IPS-20b (cell line): Measurements from ENCODE around the gene DFFB.

Experiments used
- H3K27ac ChIP-seq: one replicate; pipeline ENCODE4 v1.5.1; 2013; ENCODE audit warnings: low read length
- H3K27me3 ChIP-seq: 2 replicates; pipeline ENCODE4 v1.6.1; 2013; ENCODE audit warnings: mild to moderate bottlenecking, low read length, inconsistent platforms; ENCODE audit not compliant: insufficient read depth
- H3K36me3 ChIP-seq: 2 replicates; pipeline ENCODE4 v1.6.1; 2013; ENCODE audit warnings: low read depth, mild to moderate bottlenecking, inconsistent platforms, low read length, moderate library complexity; ENCODE audit not compliant: insufficient read depth
- H3K4me1 ChIP-seq: 2 replicates; pipeline ENCODE4 v1.6.1; 2013; ENCODE audit warnings: mild to moderate bottlenecking, control low read depth, inconsistent platforms, low read length, moderate library complexity; ENCODE audit not compliant: insufficient read depth
- H3K4me3 ChIP-seq: 2 replicates; pipeline ENCODE4 v1.5.1; 2013; ENCODE audit warnings: mild to moderate bottlenecking, low read length, inconsistent platforms
- H3K9ac ChIP-seq: 2 replicates; pipeline ENCODE4 v1.6.1; 2013; ENCODE audit warnings: low read depth, mild to moderate bottlenecking, inconsistent platforms, low read length, moderate library complexity
- H3K9me3 ChIP-seq: 2 replicates; pipeline ENCODE4 v1.6.1; 2013; ENCODE audit warnings: mild to moderate bottlenecking, low read depth, low read length, inconsistent platforms; ENCODE audit not compliant: insufficient read depth

DFFB gene

DNA sequence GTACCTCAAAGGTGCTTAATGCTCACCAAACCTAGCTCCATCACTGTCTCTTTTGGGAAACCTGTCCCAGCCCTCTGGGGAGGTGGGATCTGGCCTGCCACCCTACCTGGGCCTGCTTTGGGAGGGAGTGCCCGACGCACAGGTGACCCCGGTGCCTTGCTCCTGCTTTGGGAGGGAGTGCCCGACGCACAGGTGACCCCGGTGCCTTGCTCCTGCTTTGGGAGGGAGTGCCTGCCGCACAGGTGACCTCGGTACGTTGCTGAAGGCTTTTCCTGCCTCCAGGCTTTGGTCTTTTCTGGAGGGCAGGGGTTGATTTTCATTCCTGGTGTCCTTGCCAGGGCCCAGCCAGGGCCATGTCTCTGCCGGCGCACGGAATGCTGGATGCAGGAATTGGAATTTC, 68.0 kb downstream of the DFFB start:
- Histone ChIP-seq H3K27ac (no peak overlapping the region), H3K36me3 (no peaks in the 10 kb centered on the region), H3K9ac (no peak overlapping the region), H3K9me3 (no peaks in the 10 kb centered on the region), H3K27me3 (no peaks in the 10 kb centered on the region), H3K4me1 (no peaks in the 10 kb centered on the region), H3K4me3 (no peak overlapping the region)

DNA sequence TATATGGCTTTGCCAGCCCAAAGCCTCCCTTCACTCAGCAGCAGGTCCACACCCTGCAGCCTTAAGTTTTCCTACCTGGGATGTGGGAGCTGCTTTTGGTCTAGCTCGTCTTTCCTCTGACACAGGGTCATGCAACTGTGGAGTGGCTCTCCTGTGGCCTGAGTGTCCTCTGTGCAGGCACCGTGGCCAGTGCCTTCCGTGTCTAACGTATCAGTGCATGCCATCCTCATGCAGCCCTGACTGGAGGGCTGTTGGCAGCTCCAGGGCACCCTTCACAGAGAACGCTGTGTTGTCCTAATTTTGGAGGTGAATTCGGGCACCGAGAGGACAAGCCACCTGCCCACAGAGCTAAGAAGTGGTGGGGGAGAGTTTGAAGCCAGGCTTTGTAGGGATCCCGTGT, 68.5 kb downstream of the DFFB start:
- Histone ChIP-seq H3K9me3 (no peaks in the 10 kb centered on the region), H3K27me3 (no peaks in the 10 kb centered on the region), H3K9ac (no peak overlapping the region), H3K4me1 (no peaks in the 10 kb centered on the region), H3K27ac (no peak overlapping the region), H3K4me3 (no peak overlapping the region), H3K36me3 (no peaks in the 10 kb centered on the region)

DNA sequence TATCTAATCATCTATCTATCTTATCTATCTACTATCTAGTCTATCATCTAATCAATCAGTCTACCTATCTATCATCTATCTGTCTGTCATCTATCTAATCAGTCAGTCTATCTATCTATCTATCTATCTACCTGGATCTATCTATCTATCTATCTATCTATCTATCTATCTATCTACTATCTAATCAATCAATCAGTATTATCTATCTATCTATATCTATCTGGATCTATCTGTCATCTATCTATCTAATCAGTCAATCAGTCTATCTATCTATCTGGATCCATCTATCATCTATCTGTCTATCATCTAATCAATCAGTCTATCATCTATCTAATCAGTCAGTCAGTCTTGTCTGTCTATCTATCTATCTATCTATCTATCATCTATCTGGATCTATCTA, 69.7 kb downstream of the DFFB start:
- H3K36me3 ChIP-seq, result no peaks in the 10 kb centered on the region
- no peak overlapping the region for H3K4me3 ChIP-seq
- H3K27ac ChIP-seq, result no peak overlapping the region
- H3K4me1 ChIP-seq, result no peaks in the 10 kb centered on the region
- no peak overlapping the region for H3K9ac ChIP-seq
- no peaks in the 10 kb centered on the region for H3K27me3 ChIP-seq
- no peaks in the 10 kb centered on the region for H3K9me3 ChIP-seq

- Histone ChIP-seq H3K27me3 (no peaks in the 10 kb centered on the region), H3K9me3 (no peaks in the 10 kb centered on the region), H3K4me3 (no peak overlapping the region), H3K4me1 (no peaks in the 10 kb centered on the region), H3K27ac (no peak overlapping the region), H3K9ac (no peak overlapping the region), H3K36me3 (no peaks in the 10 kb centered on the region)
Observed at GRCh38 chr1:3928586-3928985, 71.3 kb downstream of the DFFB start.

- H3K36me3 ChIP-seq, result no peaks in the 10 kb centered on the region
- H3K4me3 ChIP-seq, result no peak overlapping the region
- H3K27me3 ChIP-seq, result no peaks in the 10 kb centered on the region
- no peak overlapping the region for H3K9ac ChIP-seq
- no peak overlapping the region for H3K27ac ChIP-seq
- H3K4me1 ChIP-seq, result no peaks in the 10 kb centered on the region
- H3K9me3 ChIP-seq, result no peaks in the 10 kb centered on the region
Observed at GRCh38 chr1:3929126-3929525, 71.8 kb downstream of the DFFB start.

GRCh38 chr1:3930301-3931006, 73.2 kb downstream of the DFFB start:
- Histone ChIP-seq H3K9me3 (0 out of 2 replicates have a peak, but pooled peaks cover under 1% of the 10 kb centered on the region), H3K27me3 (no peaks in the 10 kb centered on the region), H3K9ac (no peak overlapping the region), H3K27ac (no peak overlapping the region), H3K4me3 (no peak overlapping the region), H3K4me1 (no peaks in the 10 kb centered on the region), H3K36me3 (no peaks in the 10 kb centered on the region)

DNA sequence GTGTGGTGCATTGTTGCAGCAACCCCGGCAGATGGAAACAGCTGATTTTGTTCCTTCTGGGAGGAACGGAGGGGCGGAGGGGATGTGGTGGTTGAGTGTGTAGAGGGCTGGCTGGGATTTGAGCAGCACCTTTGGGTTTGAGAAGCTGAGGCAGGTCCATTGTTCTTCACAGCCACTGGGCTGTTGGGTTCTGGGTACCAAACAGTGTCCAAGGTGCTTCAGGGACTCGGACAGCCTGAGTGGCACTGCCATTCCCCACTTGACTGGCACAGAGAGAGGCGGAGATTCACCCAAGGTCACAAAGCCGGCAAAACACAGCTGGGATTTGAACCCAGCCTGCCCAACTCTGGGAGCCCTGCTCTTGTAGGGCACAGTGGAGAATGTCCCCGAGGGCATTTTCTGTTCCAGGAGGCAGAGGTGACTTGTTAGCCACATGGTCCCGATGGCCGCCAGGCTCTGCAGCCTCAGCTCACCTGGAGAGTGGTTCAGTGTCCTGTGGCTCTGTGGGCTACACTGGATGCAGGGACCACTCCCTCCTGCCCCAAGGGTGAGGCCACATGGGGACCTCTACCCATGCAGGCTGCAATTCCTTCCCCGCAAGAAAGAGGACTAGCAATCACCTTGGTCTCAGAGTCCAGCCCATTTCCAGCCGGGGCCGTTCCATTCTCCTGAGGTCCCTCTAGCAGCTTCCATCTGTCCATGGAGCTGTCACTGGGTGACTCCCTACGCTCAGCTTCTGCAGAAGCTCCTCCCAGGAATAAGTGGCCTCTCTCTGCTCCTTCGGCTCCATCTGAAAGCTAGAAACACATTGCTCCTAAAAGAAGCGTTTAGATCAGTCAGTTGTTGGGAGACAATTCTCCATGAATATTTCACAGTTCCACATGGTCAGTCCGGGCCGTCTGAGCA, 74.0 kb downstream of the DFFB start:
- Histone ChIP-seq H3K27me3 (no peaks in the 10 kb centered on the region), H3K9ac (no peak overlapping the region), H3K36me3 (no peaks in the 10 kb centered on the region), H3K27ac (no peak overlapping the region), H3K4me1 (no peaks in the 10 kb centered on the region), H3K9me3 (peaks cover 5% of the 10 kb centered on the region; the same call in 1 of the 2 replicates), H3K4me3 (no peak overlapping the region)

DNA sequence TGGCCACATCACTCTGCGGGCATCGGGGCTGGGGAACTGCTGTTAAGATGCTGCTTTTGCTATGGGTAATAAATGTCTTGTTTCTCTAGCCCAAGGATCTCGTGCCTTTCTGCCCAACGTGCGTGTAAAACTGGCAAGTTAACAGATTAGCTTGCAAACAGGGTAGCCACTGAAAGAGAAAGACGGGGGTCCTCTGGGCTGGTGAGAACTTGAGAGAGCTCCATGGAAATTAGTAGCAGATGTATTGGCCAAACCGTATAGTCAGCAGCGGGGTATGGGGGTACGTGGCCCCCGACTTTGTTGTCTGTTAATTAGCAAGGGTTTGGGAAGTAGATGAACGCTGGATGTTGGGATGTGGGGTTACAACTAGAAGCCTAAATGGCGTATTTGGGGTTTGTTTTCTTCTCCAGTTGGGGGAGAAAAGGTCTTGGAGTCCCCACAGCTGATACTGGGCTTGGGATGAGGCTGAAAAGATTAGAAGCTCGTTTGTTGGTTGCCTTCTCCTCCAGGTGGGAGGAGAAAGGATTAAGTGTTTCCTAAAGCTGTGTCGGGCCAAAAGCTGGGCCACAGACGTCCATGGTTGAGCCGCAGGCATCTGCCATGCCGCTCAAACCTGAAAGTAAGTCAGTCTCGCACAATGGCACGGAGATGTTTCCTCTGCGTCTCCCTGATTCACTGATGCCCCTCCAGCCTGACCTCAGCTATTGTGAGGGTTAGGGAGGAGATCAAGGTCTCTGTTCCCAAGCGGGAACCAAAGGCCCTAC, 75.1 kb downstream of the DFFB start:
- peaks cover 9% of the 10 kb centered on the region; the same call in 1 of the 2 replicates for H3K9me3 ChIP-seq
- no peaks in the 10 kb centered on the region for H3K27me3 ChIP-seq
- H3K4me3 ChIP-seq, result no peak overlapping the region
- no peak overlapping the region for H3K9ac ChIP-seq
- H3K27ac ChIP-seq, result no peak overlapping the region
- H3K36me3 ChIP-seq, result no peaks in the 10 kb centered on the region
- no peaks in the 10 kb centered on the region for H3K4me1 ChIP-seq
